Tibial artery (tissue), 4 donors: ENCODE data around the gene ACTC1.

Experiments used
- DNase-seq, 2 donors: peaks; one replicate each; pipeline ENCODE4 v3.0.0-alpha.2; 2019
- H3K27ac ChIP-seq, 2 donors: fragments of 200-600 bp; sonication (generic) in 1 of 2; 1 replicate in 1 of 2; 2 replicates in 1 of 2; pipeline ENCODE4 v1.5.1; 2018 to 2019; ENCODE audit warnings: mild to moderate bottlenecking in 1 of 2
- H3K27me3 ChIP-seq, 2 donors: fragments of 200-600 bp; sonication (generic) in 1 of 2; one replicate each; pipeline versions ENCODE4 v1.5.1 to v1.6.0; 2016 to 2019
- H3K36me3 ChIP-seq, 3 donors: fragments of 200-600 bp; sonication (generic) in 2 of 3; one replicate each; pipeline ENCODE4 v1.5.1; 2016 to 2019; ENCODE audit warnings: mild to moderate bottlenecking in 2 of 3
- H3K4me1 ChIP-seq, 4 donors: fragments of 200-600 bp; sonication (generic) in 2 of 4; 1 replicate in 3 of 4; 2 replicates in 1 of 4; pipeline ENCODE4 v1.5.1; 2016 to 2019
- H3K4me3 ChIP-seq, 2 donors: fragments of 200-600 bp; sonication (generic) in 1 of 2; 1 replicate in 1 of 2; 2 replicates in 1 of 2; pipeline ENCODE4 v1.5.1; 2018 to 2019; ENCODE audit warnings: mild to moderate bottlenecking in 2 of 2
- H3K9me3 ChIP-seq, 3 donors: fragments of 200-600 bp; sonication (generic) in 1 of 3; one replicate each; pipeline ENCODE4 v1.5.1; 2016 to 2019
- intact Hi-C: fragments of 100-400 bp; cut with DNase I; formaldehyde crosslinking; loops from one replicate; pipeline ENCODE4 v1.15.0; 2023; ENCODE audit warnings: low total_unique reads
- TF ChIP-seq, protein P1 (sequence below), 2 experiments: fragments of 200-600 bp in 1 of 2; fragments of 450-650 bp in 1 of 2; IDR thresholded peaks; one replicate each; pipeline ENCODE4 v1.5.1; 2017 to 2019; ENCODE audit warnings: antibody characterized with exemption in 2 of 2, mild to moderate bottlenecking in 1 of 2, moderate library complexity in 1 of 2

ACTC1 gene

DNA sequence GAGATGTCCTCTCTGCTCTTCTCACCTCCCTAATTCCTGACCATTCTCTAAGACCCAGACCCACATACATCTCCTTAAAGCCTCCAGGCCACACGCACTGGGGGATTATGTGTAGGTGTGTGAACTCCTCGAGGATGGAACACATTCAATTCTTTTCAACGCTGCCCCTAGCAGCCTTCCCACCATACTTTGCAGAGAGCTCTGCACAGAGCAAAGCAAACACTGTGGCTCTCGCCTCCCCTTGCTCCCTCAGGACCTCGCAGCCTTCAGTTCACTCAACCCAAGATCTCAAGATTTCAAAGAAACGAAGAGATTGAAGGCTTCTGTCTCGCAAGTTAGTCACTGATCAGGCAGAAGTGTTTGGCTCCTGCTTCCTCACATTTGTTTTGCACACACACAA lies 6.0 kb downstream of the ACTC1 start:
- peaks cover 0 to 11% (median 0%) of the 10 kb centered on the region in 3 donors for H3K36me3 ChIP-seq
- H3K27ac ChIP-seq, result no peak overlapping the region
- no peaks in the 10 kb centered on the region for H3K9me3 ChIP-seq
- H3K27me3 ChIP-seq, result no peaks in the 10 kb centered on the region
- TF ChIP-seq, protein P1, sequence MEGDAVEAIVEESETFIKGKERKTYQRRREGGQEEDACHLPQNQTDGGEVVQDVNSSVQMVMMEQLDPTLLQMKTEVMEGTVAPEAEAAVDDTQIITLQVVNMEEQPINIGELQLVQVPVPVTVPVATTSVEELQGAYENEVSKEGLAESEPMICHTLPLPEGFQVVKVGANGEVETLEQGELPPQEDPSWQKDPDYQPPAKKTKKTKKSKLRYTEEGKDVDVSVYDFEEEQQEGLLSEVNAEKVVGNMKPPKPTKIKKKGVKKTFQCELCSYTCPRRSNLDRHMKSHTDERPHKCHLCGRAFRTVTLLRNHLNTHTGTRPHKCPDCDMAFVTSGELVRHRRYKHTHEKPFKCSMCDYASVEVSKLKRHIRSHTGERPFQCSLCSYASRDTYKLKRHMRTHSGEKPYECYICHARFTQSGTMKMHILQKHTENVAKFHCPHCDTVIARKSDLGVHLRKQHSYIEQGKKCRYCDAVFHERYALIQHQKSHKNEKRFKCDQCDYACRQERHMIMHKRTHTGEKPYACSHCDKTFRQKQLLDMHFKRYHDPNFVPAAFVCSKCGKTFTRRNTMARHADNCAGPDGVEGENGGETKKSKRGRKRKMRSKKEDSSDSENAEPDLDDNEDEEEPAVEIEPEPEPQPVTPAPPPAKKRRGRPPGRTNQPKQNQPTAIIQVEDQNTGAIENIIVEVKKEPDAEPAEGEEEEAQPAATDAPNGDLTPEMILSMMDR (IDR thresholded peaks at IDR 0.05), result no peak
- H3K4me1 ChIP-seq, result peaks cover 0 to 22% (median 6%) of the 10 kb centered on the region in 4 donors
- H3K4me3 ChIP-seq, result no peak overlapping the region
- intact Hi-C loops, result no loop called here
- DNase-seq, result no peak

DNA sequence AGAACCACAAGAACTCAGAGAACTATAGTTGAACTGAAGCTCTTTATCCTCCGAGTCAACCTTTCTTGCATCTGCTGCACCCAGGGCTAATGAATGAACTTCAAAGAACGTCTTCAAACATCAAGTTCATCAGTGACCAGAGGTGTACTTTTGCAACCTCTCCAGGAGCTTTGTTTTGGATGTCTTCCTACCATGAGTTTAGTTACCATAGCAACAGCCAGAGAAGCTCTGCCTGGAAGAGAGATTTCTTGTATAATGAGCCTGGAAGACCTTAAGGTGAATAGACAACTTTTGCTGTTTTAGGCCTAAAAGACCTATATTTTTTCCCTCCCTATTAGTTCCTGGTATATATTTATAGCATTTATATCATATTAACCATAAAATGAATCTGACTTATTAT lies 9.1 kb downstream of the ACTC1 start:
- Histone ChIP-seq H3K9me3 (no peaks in the 10 kb centered on the region), H3K4me3 (no peak overlapping the region), H3K36me3 (no peaks in the 10 kb centered on the region), H3K4me1 (no peaks in the 10 kb centered on the region), H3K27me3 (no peaks in the 10 kb centered on the region), H3K27ac (no peak overlapping the region)
- TF ChIP-seq, protein P1 (IDR thresholded peaks at IDR 0.05), result no peak
- intact Hi-C loops, result no loop called here
- DNase-seq, result no peak

DNA sequence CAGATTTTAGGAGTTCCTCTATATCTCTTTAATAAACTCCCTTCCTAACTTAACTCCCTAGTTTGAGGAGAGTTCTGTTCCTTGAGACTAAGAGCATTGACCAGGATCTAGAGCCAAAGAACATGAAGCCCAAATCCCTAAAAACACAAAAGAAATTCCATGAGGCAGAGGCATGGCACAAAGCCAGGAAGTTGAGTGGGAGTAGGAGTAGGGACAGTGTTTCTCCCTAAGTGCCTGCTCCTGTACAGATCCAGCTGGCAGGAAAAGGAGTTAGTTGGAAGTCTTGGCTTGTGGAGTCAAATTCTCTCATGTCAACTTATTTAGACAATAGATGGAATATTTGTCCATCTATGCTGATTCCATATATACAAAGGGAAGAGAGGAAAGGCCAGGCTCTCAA lies 11.4 kb downstream of the ACTC1 start:
- no peaks in the 10 kb centered on the region for H3K9me3 ChIP-seq
- no peaks in the 10 kb centered on the region for H3K36me3 ChIP-seq
- H3K4me1 ChIP-seq, result no peaks in the 10 kb centered on the region
- DNase-seq, result no peak
- no peak overlapping the region for H3K4me3 ChIP-seq
- no peak overlapping the region for H3K27ac ChIP-seq
- H3K27me3 ChIP-seq, result no peaks in the 10 kb centered on the region
- TF ChIP-seq, protein P1 (IDR thresholded peaks at IDR 0.05), result no peak
- intact Hi-C loops, result no loop called here

DNA sequence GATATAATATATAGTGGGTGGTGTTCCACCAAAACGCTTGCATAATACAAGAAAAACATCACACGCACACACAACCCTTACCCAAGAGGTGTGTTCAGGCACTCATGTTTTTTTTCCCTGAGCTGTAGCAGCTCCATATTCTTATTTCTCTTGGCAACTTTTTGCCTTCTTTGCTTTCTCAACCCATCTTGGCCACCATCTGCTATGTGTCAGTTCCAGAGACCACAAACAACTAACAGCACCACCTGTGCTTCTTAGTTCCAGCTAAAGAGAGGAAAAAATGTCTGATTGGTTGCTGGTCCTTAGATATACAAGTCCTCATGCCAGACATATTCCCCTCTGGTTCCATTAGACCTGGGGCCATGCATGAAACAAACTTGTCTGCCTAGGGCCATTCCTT lies 11.9 kb downstream of the ACTC1 start:
- H3K36me3 ChIP-seq, result no peaks in the 10 kb centered on the region
- intact Hi-C loops, result no loop called here
- H3K4me3 ChIP-seq, result no peak overlapping the region
- H3K27me3 ChIP-seq, result no peaks in the 10 kb centered on the region
- no peaks in the 10 kb centered on the region for H3K9me3 ChIP-seq
- H3K27ac ChIP-seq, result no peak overlapping the region
- TF ChIP-seq, protein P1 (IDR thresholded peaks at IDR 0.05), result no peak
- no peaks in the 10 kb centered on the region for H3K4me1 ChIP-seq
- DNase-seq, result no peak

DNA sequence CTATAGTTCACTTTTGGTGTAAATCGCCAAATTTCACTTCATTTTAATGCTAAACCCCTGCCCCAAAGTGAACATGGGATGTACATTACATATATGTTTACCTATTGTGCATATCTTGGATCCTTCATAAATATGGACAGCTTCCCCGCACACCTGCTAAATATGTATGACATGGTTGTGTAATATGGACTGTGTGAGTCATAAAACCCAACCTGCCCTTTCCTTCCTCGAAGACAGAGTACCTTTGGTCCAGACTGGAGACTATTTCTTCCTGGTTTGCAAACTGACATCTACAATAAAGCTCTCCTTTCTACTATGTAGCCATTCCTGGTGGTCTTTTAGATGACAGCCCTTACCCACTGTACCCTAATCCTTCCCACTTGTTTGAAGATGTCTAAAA lies 12.4 kb downstream of the ACTC1 start:
- H3K27ac ChIP-seq, result no peak overlapping the region
- DNase-seq, result no peak
- H3K9me3 ChIP-seq, result no peaks in the 10 kb centered on the region
- H3K27me3 ChIP-seq, result no peaks in the 10 kb centered on the region
- TF ChIP-seq, protein P1 (IDR thresholded peaks at IDR 0.05), result no peak
- no peaks in the 10 kb centered on the region for H3K4me1 ChIP-seq
- no peak overlapping the region for H3K4me3 ChIP-seq
- intact Hi-C loops, result no loop called here
- H3K36me3 ChIP-seq, result no peaks in the 10 kb centered on the region

DNA sequence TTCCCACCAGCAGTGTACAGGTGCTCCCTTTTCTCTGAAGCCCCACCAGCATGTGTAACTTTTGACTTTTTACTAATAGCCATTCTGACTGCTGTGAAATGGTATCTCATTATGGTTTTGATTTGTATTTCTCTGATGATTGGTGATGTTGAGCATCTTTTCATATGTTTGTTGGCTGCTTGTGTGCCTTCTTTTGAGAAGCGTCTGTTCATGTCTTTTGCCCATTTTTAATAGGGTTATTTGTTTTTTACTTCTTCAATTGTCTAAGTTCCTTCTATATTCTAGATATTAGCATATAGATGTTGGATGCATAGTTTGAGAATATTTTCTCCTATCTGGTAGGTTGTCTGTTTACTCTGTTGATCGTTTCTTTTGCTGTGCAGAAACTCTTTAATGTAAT lies 14.6 kb downstream of the ACTC1 start:
- intact Hi-C loops, result no loop called here
- H3K27ac ChIP-seq, result no peak overlapping the region
- H3K27me3 ChIP-seq, result no peaks in the 10 kb centered on the region
- no peak overlapping the region for H3K4me3 ChIP-seq
- TF ChIP-seq, protein P1 (IDR thresholded peaks at IDR 0.05), result no peak
- no peaks in the 10 kb centered on the region for H3K9me3 ChIP-seq
- no peaks in the 10 kb centered on the region for H3K36me3 ChIP-seq
- H3K4me1 ChIP-seq, result no peaks in the 10 kb centered on the region
- no peak for DNase-seq
